Measurements from ENCODE around the gene CHTOP. TPM values are rescaled to one million over a fixed set of nuclear protein-coding genes. Genes with fewer than 3 reads are reported as not detected.
A peak's percentile ranks its signal among the peaks of the same experiment; 100 is the strongest.

Gene CHTOP
- total and polyA plus RNA-seq, 2 donors, result 53.8 to 63.9 TPM

- 77% methylated on average over 7 of the region's 7 CpGs for WGBS
- Histone ChIP-seq H3K36me3 (ENCODE audit: insufficient read depth) (no peaks in the 10 kb centered on the region), H3K4me3 (ENCODE audit: low read depth, low read length) (no peak overlapping the region), H3K27ac (ENCODE audit: low read depth) (peak overlapping the region; percentile 33), H3K4me1 (ENCODE audit: insufficient read depth) (no peaks in the 10 kb centered on the region)
- DNase-seq (ENCODE audit: extremely low spot score), result no peak
These were observed 25.7 kb upstream of the CHTOP start for GRCh38 chr1:153608089-153608682.

GRCh38 chr1:153608742-153609584 is 24.9 kb upstream of the CHTOP start:
- H3K4me1 ChIP-seq (ENCODE audit: insufficient read depth), result no peaks in the 10 kb centered on the region
- H3K4me3 ChIP-seq (ENCODE audit: low read depth, low read length), result no peak overlapping the region
- WGBS, result 57% methylated on average over 19 of the region's 19 CpGs
- peak overlapping the region; percentile 77 for H3K27ac ChIP-seq (ENCODE audit: low read depth)
- H3K36me3 ChIP-seq (ENCODE audit: insufficient read depth), result no peaks in the 10 kb centered on the region
- DNase-seq (ENCODE audit: extremely low spot score), result no peak

- H3K27ac ChIP-seq (ENCODE audit: low read depth), result peak overlapping the region; percentile 77
- H3K36me3 ChIP-seq (ENCODE audit: insufficient read depth), result no peaks in the 10 kb centered on the region
- no peak for DNase-seq (ENCODE audit: extremely low spot score)
- no peak overlapping the region for H3K4me3 ChIP-seq (ENCODE audit: low read depth, low read length)
- H3K4me1 ChIP-seq (ENCODE audit: insufficient read depth), result no peaks in the 10 kb centered on the region
- 57% methylated on average over 6 of the region's 6 CpGs for WGBS
These were observed 24.3 kb upstream of the CHTOP start for GRCh38 chr1:153609585-153609907.

- no peaks in the 10 kb centered on the region for H3K36me3 ChIP-seq (ENCODE audit: insufficient read depth)
- DNase-seq (ENCODE audit: extremely low spot score), result no peak
- no peak overlapping the region for H3K27ac ChIP-seq (ENCODE audit: low read depth)
- WGBS, result 51% methylated on average over 4 of the region's 4 CpGs
- H3K4me1 ChIP-seq (ENCODE audit: insufficient read depth), result no peaks in the 10 kb centered on the region
- H3K4me3 ChIP-seq (ENCODE audit: low read depth, low read length), result no peak overlapping the region
These were observed 23.5 kb upstream of the CHTOP start for GRCh38 chr1:153610334-153610733.

- Histone ChIP-seq H3K36me3 (ENCODE audit: insufficient read depth) (no peaks in the 10 kb centered on the region), H3K4me1 (ENCODE audit: insufficient read depth) (no peaks in the 10 kb centered on the region), H3K27ac (ENCODE audit: low read depth) (no peak overlapping the region), H3K4me3 (ENCODE audit: low read depth, low read length) (no peak overlapping the region)
- 86% methylated on average over 7 of the region's 7 CpGs for WGBS
- DNase-seq (ENCODE audit: extremely low spot score), result no peak
These were observed 23.0 kb upstream of the CHTOP start for GRCh38 chr1:153610811-153611301.

- H3K4me3 ChIP-seq (ENCODE audit: low read depth, low read length), result no peak overlapping the region
- no peak overlapping the region for H3K27ac ChIP-seq (ENCODE audit: low read depth)
- DNase-seq (ENCODE audit: extremely low spot score), result no peak
- 80% methylated on average over 1 of the region's 1 CpG for WGBS
- no peaks in the 10 kb centered on the region for H3K4me1 ChIP-seq (ENCODE audit: insufficient read depth)
- no peaks in the 10 kb centered on the region for H3K36me3 ChIP-seq (ENCODE audit: insufficient read depth)
These were observed 22.5 kb upstream of the CHTOP start for GRCh38 chr1:153611356-153611755.

GRCh38 chr1:153612111-153612754 is 21.6 kb upstream of the CHTOP start:
- no peaks in the 10 kb centered on the region for H3K4me1 ChIP-seq (ENCODE audit: insufficient read depth)
- WGBS, result 25% methylated on average over 11 of the region's 11 CpGs
- DNase-seq (ENCODE audit: extremely low spot score), result no peak

GRCh38 chr1:153612755-153613331 is 21.0 kb upstream of the CHTOP start, which contains the start of gene S100A16:
Gene S100A16 (minus strand): TSS chr1:153613137. CDS start chr1:153608151, 4,986 bp downstream.
- no peaks in the 10 kb centered on the region for H3K4me1 ChIP-seq (ENCODE audit: insufficient read depth)
- 18% methylated on average over 9 of the region's 9 CpGs for WGBS
- DNase-seq (ENCODE audit: extremely low spot score), result no peak
- H3K4me3 ChIP-seq (ENCODE audit: low read depth, low read length), result peak within 1 kb of the TSS; percentile 58
- H3K36me3 ChIP-seq (ENCODE audit: insufficient read depth), result no peaks in the 10 kb centered on the region
- peak within 1 kb of the TSS; percentile 75 for H3K27ac ChIP-seq (ENCODE audit: low read depth)

More at GRCh38 chr1:153612111-153612754, 21.6 kb upstream of the CHTOP start:
- Histone ChIP-seq H3K36me3 (ENCODE audit: insufficient read depth) (no peaks in the 10 kb centered on the region), H3K4me3 (ENCODE audit: low read depth, low read length) (peak overlapping the region; percentile 58), H3K27ac (ENCODE audit: low read depth) (peak overlapping the region; percentile 75)

GRCh38 chr1:153613406-153613805 is 20.5 kb upstream of the CHTOP start:
- H3K4me1 ChIP-seq (ENCODE audit: insufficient read depth), result no peaks in the 10 kb centered on the region
- DNase-seq (ENCODE audit: extremely low spot score), result no peak
- no peak overlapping the region for H3K27ac ChIP-seq (ENCODE audit: low read depth)
- 69% methylated on average over 5 of the region's 5 CpGs for WGBS
- no peak overlapping the region for H3K4me3 ChIP-seq (ENCODE audit: low read depth, low read length)
- H3K36me3 ChIP-seq (ENCODE audit: insufficient read depth), result no peaks in the 10 kb centered on the region

- Histone ChIP-seq H3K36me3 (ENCODE audit: insufficient read depth) (peaks cover 2% of the 10 kb centered on the region), H3K4me1 (ENCODE audit: insufficient read depth) (no peaks in the 10 kb centered on the region), H3K4me3 (ENCODE audit: low read depth, low read length) (no peak overlapping the region), H3K27ac (ENCODE audit: low read depth) (no peak overlapping the region)
- no peak for DNase-seq (ENCODE audit: extremely low spot score)
- 62% methylated on average over 2 of the region's 2 CpGs for WGBS
These were observed 19.5 kb upstream of the CHTOP start for GRCh38 chr1:153614189-153614900.

GRCh38 chr1:153614906-153615305 is 19.0 kb upstream of the CHTOP start:
- Histone ChIP-seq H3K4me1 (ENCODE audit: insufficient read depth) (no peaks in the 10 kb centered on the region), H3K27ac (ENCODE audit: low read depth) (no peak overlapping the region), H3K4me3 (ENCODE audit: low read depth, low read length) (no peak overlapping the region), H3K36me3 (ENCODE audit: insufficient read depth) (peaks cover 2% of the 10 kb centered on the region)
- 93% methylated on average over 7 of the region's 7 CpGs for WGBS
- DNase-seq (ENCODE audit: extremely low spot score), result no peak

- Histone ChIP-seq H3K36me3 (ENCODE audit: insufficient read depth) (peaks cover 2% of the 10 kb centered on the region), H3K4me1 (ENCODE audit: insufficient read depth) (no peaks in the 10 kb centered on the region), H3K4me3 (ENCODE audit: low read depth, low read length) (no peak overlapping the region), H3K27ac (ENCODE audit: low read depth) (no peak overlapping the region)
- DNase-seq (ENCODE audit: extremely low spot score), result no peak
- 84% methylated on average over 2 of the region's 2 CpGs for WGBS
These were observed 18.5 kb upstream of the CHTOP start for GRCh38 chr1:153615406-153615805.

Measured in urinary bladder (tissue), 4 donors.